PC-3 (cell line): ENCODE measurements around the gene ANKS4B. TPM values are rescaled to one million over a fixed set of nuclear protein-coding genes. Genes with fewer than 3 reads are reported as not detected.

Experiments used
- ATAC-seq: fragments of 200-7000 bp; cut with Tn5 transposase; 2 replicates; pipeline ENCODE4 v1.9.1; 2020; ENCODE audit warnings: mild to moderate bottlenecking, moderate library complexity
- BruUV-seq: library from RNA; stranded (reverse); fragments of 400-500 nt; replicated peaks from 2 replicates; lab custom pipeline; 2021; lab: Mats Ljungman, UMichigan
- CTCF ChIA-PET: fragments of 300-600 bp; sonication (Branson Sonifier 250); formaldehyde crosslinking; loops from one replicate; lab custom pipeline; 2022; ENCODE audit warnings: antibody characterized with exemption; lab: Charles Lee
- POLR2A ChIA-PET: fragments of 300-600 bp; sonication (Branson Sonifier 250); formaldehyde crosslinking; loops from one replicate; lab custom pipeline; 2022; ENCODE audit warnings: antibody characterized with exemption; ENCODE audit not compliant: unreplicated experiment; lab: Charles Lee
- DNase-seq: peaks from one replicate; pipeline ENCODE4 v3.0.0-alpha.2; 2015
- H2AFZ ChIP-seq: fragments of 300-600 bp; sonication (generic); 2 replicates; pipeline ENCODE4 v1.6.0; 2016; ENCODE audit warnings: antibody characterized with exemption, low read length
- H3F3A ChIP-seq: fragments of 300-600 bp; sonication (generic); one replicate; pipeline ENCODE4 v1.6.0; 2017; ENCODE audit warnings: antibody characterized with exemption, low read length, control low read depth, mild to moderate bottlenecking; ENCODE audit not compliant: unreplicated experiment
- H3K27ac ChIP-seq: fragments of 300-600 bp; sonication (generic); 2 replicates; pipeline ENCODE4 v1.5.1; 2016; ENCODE audit warnings: mild to moderate bottlenecking, low read length
- H3K27me3 ChIP-seq: fragments of 300-600 bp; sonication (generic); 2 replicates; pipeline ENCODE4 v1.6.1; 2016; ENCODE audit warnings: low read length, mixed read lengths
- H3K36me3 ChIP-seq: fragments of 300-600 bp; sonication (generic); 2 replicates; pipeline ENCODE4 v1.6.1; 2016; ENCODE audit warnings: low read depth, mixed run types, low read length, mixed read lengths
- H3K4me1 ChIP-seq: fragments of 300-600 bp; sonication (generic); 2 replicates; pipeline ENCODE4 v1.5.1; 2016; ENCODE audit warnings: low read length; ENCODE audit not compliant: insufficient read depth
- H3K4me2 ChIP-seq: fragments of 300-600 bp; sonication (generic); 2 replicates; pipeline ENCODE4 v1.6.0; 2016; ENCODE audit warnings: low read length
- H3K4me3 ChIP-seq: fragments of 300-600 bp; sonication (generic); 2 replicates; pipeline ENCODE4 v1.5.1; 2016; ENCODE audit warnings: mild to moderate bottlenecking, low read length, mixed read lengths
- H3K79me2 ChIP-seq: fragments of 300-600 bp; sonication (generic); 2 replicates; pipeline ENCODE4 v1.6.1; 2017; ENCODE audit warnings: low read length, mixed read lengths
- H3K9ac ChIP-seq: fragments of 300-600 bp; sonication (generic); 2 replicates; pipeline ENCODE4 v1.6.0; 2016; ENCODE audit warnings: mild to moderate bottlenecking, low read length
- H3K9me2 ChIP-seq: fragments of 300-600 bp; sonication (generic); replicated peaks from 2 replicates; pipeline ENCODE4 v1.6.1; 2016; ENCODE audit warnings: mixed run types, low read length, mixed read lengths
- H3K9me3 ChIP-seq: fragments of 300-600 bp; sonication (generic); 2 replicates; pipeline ENCODE4 v1.6.1; 2016; ENCODE audit warnings: low read length, mixed read lengths
- H4K20me1 ChIP-seq: fragments of 300-600 bp; sonication (generic); 2 replicates; pipeline ENCODE4 v1.6.1; 2016; ENCODE audit warnings: low read length, mixed read lengths
- CTCF ChIP-seq: fragments of 300-600 bp; sonication (generic); conservative IDR thresholded peaks from 2 replicates; pipeline ENCODE4 v1.5.1; 2017; ENCODE audit warnings: antibody characterized with exemption, low read depth, mild to moderate bottlenecking, low read length
- EZH2 ChIP-seq: fragments of 300-600 bp; sonication (generic); IDR thresholded peaks from one replicate; pipeline ENCODE4 v1.6.1; 2017; ENCODE audit warnings: antibody characterized with exemption, mild to moderate bottlenecking, low read length; ENCODE audit not compliant: unreplicated experiment
- EZH2phosphoT487 ChIP-seq: fragments of 300-600 bp; sonication (generic); IDR thresholded peaks from 2 replicates; pipeline ENCODE4 v1.6.1; 2018; ENCODE audit warnings: mild to moderate bottlenecking, antibody characterized with exemption, low read length, borderline replicate concordance
- intact Hi-C: fragments of 100-400 bp; cut with micrococcal nuclease; formaldehyde crosslinking; loops from 2 replicates; pipeline ENCODE4 v1.9.0; 2023
- total RNA-seq: library from RNA; depleted of rRNA; stranded (reverse); fragments of >200 nt; gene quantifications from 2 replicates; pipeline ENCODE4 v1.2.3, GENCODE V29; 2014

The ANKS4B gene
- total RNA-seq, 1 experiment from 2014 or later, result not detected

GRCh38 chr16:21211486-21211885 lies 22.0 kb upstream of the ANKS4B start, which contains the start of gene ZP2:
ZP2 (minus strand) TSS chr16:21211574; CDS start chr16:21211547, 27 bp downstream.
- no peak for TF ChIP-seq CTCF
- no peak for TF ChIP-seq EZH2
- no peak for TF ChIP-seq EZH2phosphoT487
- Histone ChIP-seq H3K4me3 (no peak within 1 kb of the TSS), H3K9me3 (no peaks in the 10 kb centered on the region), H4K20me1 (no peaks in the 10 kb centered on the region), H3K4me1 (no peaks in the 10 kb centered on the region), H3K27ac (no peak within 1 kb of the TSS), H3K79me2 (no peaks in the 10 kb centered on the region), H3K27me3 (peaks cover 10% of the 10 kb centered on the region), H3F3A (no peaks in the 10 kb centered on the region), H3K36me3 (no peaks in the 10 kb centered on the region), H3K9me2 (no peaks in the 10 kb centered on the region), H3K4me2 (no peak within 1 kb of the TSS), H2AFZ (no peak within 1 kb of the TSS), H3K9ac (no peak within 1 kb of the TSS)
- no peak for ATAC-seq
- no TSS peak for BruUV-seq
- DNase-seq, result no peak
- intact Hi-C loops, result no loop called here
- CTCF ChIA-PET, result no interaction called here
- POLR2A ChIA-PET, result no interaction called here

GRCh38 chr16:21214086-21214485 lies 19.4 kb upstream of the ANKS4B start:
- H3K79me2 ChIP-seq, result no peaks in the 10 kb centered on the region
- H3K9ac ChIP-seq, result no peak overlapping the region
- H3K4me3 ChIP-seq, result no peak overlapping the region
- ChIA-PET POLR2A (no interaction called here), CTCF (no interaction called here)
- no peak for DNase-seq
- TF ChIP-seq EZH2phosphoT487 (no peak), EZH2 (no peak)
- intact Hi-C loops, result no loop called here
- no peaks in the 10 kb centered on the region for H3K9me3 ChIP-seq
- H3K27ac ChIP-seq, result no peak overlapping the region
- no peaks in the 10 kb centered on the region for H3K4me1 ChIP-seq
- no peaks in the 10 kb centered on the region for H3F3A ChIP-seq
- no peak for ATAC-seq
- H2AFZ ChIP-seq, result no peak overlapping the region
- H3K9me2 ChIP-seq, result no peaks in the 10 kb centered on the region
- H4K20me1 ChIP-seq, result no peaks in the 10 kb centered on the region
- BruUV-seq, result no TSS peak
- no peaks in the 10 kb centered on the region for H3K36me3 ChIP-seq
- peaks cover 3% of the 10 kb centered on the region for H3K27me3 ChIP-seq
- H3K4me2 ChIP-seq, result no peak overlapping the region

GRCh38 chr16:21217121-21217520 lies 16.4 kb upstream of the ANKS4B start:
- H3K36me3 ChIP-seq, result no peaks in the 10 kb centered on the region
- BruUV-seq, result no TSS peak
- H4K20me1 ChIP-seq, result no peaks in the 10 kb centered on the region
- H3K79me2 ChIP-seq, result no peaks in the 10 kb centered on the region
- H3K4me3 ChIP-seq, result no peak overlapping the region
- H3K4me2 ChIP-seq, result no peak overlapping the region
- no peaks in the 10 kb centered on the region for H3F3A ChIP-seq
- H2AFZ ChIP-seq, result no peak overlapping the region
- TF ChIP-seq EZH2phosphoT487, result no peak
- no peak for TF ChIP-seq CTCF
- no peak for TF ChIP-seq EZH2
- H3K27me3 ChIP-seq, result peaks cover 7% of the 10 kb centered on the region
- DNase-seq (no peak), ATAC-seq (no peak)
- no peak overlapping the region for H3K9ac ChIP-seq
- intact Hi-C loops, result no loop called here
- no peak overlapping the region for H3K27ac ChIP-seq
- H3K9me3 ChIP-seq, result no peaks in the 10 kb centered on the region
- no peaks in the 10 kb centered on the region for H3K4me1 ChIP-seq
- ChIA-PET CTCF (no interaction called here), POLR2A (no interaction called here)
- no peaks in the 10 kb centered on the region for H3K9me2 ChIP-seq
